NCI-H146 treated with DMSO at 0.1 percent for 48 hours (cell line): ENCODE measurements around the gene TENM4.
"Not testable (repeated sequence)": the region's sequence is repeated elsewhere in the genome, so short reads cannot be mapped to it uniquely, and the experiment has no call there.

Source experiments
- DNase-seq: peaks from one replicate; lab custom pipeline; 2025; ENCODE audit not compliant: unreplicated experiment; lab: John Stamatoyannopoulos, UW

The TENM4 gene

GRCh38 chr11:79220171-79220570, 220.7 kb downstream of the TENM4 start:
- DNase-seq = no peak

- DNase-seq = no peak
These were observed 221.4 kb downstream of the TENM4 start for GRCh38 chr11:79219186-79220045.

- DNase-seq = no peak
These were observed 228.1 kb downstream of the TENM4 start for GRCh38 chr11:79212741-79213190.

- DNase-seq = no peak
These were observed 231.1 kb downstream of the TENM4 start for GRCh38 chr11:79209540-79210266.

- no peak for DNase-seq
These were observed 232.7 kb downstream of the TENM4 start for GRCh38 chr11:79208126-79208525.

GRCh38 chr11:79206951-79207350, 233.9 kb downstream of the TENM4 start:
- DNase-seq = no peak

- DNase-seq = no peak
These were observed 235.0 kb downstream of the TENM4 start for GRCh38 chr11:79205786-79206185.

- DNase-seq = no peak
These were observed 239.0 kb downstream of the TENM4 start for GRCh38 chr11:79201677-79202347.

- DNase-seq = no peak
These were observed 240.3 kb downstream of the TENM4 start for GRCh38 chr11:79200398-79201070.

- DNase-seq = no peak
These were observed 241.0 kb downstream of the TENM4 start for GRCh38 chr11:79199729-79200354.

GRCh38 chr11:79198898-79199250, 242.0 kb downstream of the TENM4 start:
- no peak for DNase-seq

- no peak for DNase-seq
These were observed 242.5 kb downstream of the TENM4 start for GRCh38 chr11:79198203-79198897.

GRCh38 chr11:79196950-79197349, 243.9 kb downstream of the TENM4 start:
- no peak for DNase-seq

GRCh38 chr11:79195209-79195608, 245.6 kb downstream of the TENM4 start:
- no peak for DNase-seq

- no peak for DNase-seq
These were observed 247.0 kb downstream of the TENM4 start for GRCh38 chr11:79193663-79194310.

GRCh38 chr11:79192836-79193235, 248.0 kb downstream of the TENM4 start:
- DNase-seq = no peak

- not testable (repeated sequence) for DNase-seq
These were observed 249.1 kb downstream of the TENM4 start for GRCh38 chr11:79191716-79192115.

- DNase-seq = not testable (repeated sequence)
These were observed 250.3 kb downstream of the TENM4 start for GRCh38 chr11:79190553-79190952.

- DNase-seq = no peak
These were observed 251.2 kb downstream of the TENM4 start for GRCh38 chr11:79189601-79190000.

- no peak for DNase-seq
These were observed 251.8 kb downstream of the TENM4 start for GRCh38 chr11:79189055-79189454.
